Esophagus squamous epithelium (tissue), 5 donors: Measurements from ENCODE around the gene DNAH7. TPM values are rescaled to one million over a fixed set of nuclear protein-coding genes. Genes with fewer than 3 reads are reported as not detected.

Source experiments
- DNase-seq: peaks from one replicate; lab custom pipeline; 2025; lab: John Stamatoyannopoulos, UW
- H3K27ac ChIP-seq, 4 donors: fragments of 200-600 bp; sonication (generic); one replicate each; pipeline ENCODE4 v1.5.1; 2016 to 2019; ENCODE audit warnings: mild to moderate bottlenecking in 1 of 4
- H3K27me3 ChIP-seq, 4 donors: fragments of 200-600 bp; sonication (generic); 1 replicate in 3 of 4; 2 replicates in 1 of 4; pipeline versions ENCODE4 v1.5.1 to v1.6.0; 2017 to 2021; ENCODE audit warnings: antibody characterized with exemption in 1 of 4
- H3K36me3 ChIP-seq, 3 donors: fragments of 200-600 bp; sonication (generic); one replicate each; pipeline ENCODE4 v1.5.1; 2016 to 2019
- H3K4me1 ChIP-seq, 3 donors: fragments of 200-600 bp; sonication (generic); one replicate each; pipeline ENCODE4 v1.5.1; 2017 to 2019
- H3K4me3 ChIP-seq, 4 donors: fragments of 200-600 bp; sonication (generic); 1 replicate in 3 of 4; 2 replicates in 1 of 4; pipeline ENCODE4 v1.5.1; 2016 to 2019; ENCODE audit warnings: mild to moderate bottlenecking in 2 of 4, moderate library complexity in 1 of 4
- H3K9me3 ChIP-seq, 3 donors: fragments of 200-600 bp; sonication (generic); one replicate each; pipeline ENCODE4 v1.5.1; 2016 to 2019
- POLR2A ChIP-seq, 4 donors: fragments of 450-650 bp; IDR thresholded peaks; one replicate each; pipeline ENCODE4 v1.6.1; 2017; ENCODE audit warnings: antibody characterized with exemption in 4 of 4, mild to moderate bottlenecking in 4 of 4, moderate library complexity in 3 of 4
- WGBS, 2 donors: methylation state at CpG; one replicate each; pipeline ENCODE4 v1.1.5; 2018; 5-methylcytosine and 5-hydroxymethylcytosine counted together
- intact Hi-C: fragments of 100-400 bp; cut with DNase I; formaldehyde crosslinking; loops from one replicate; pipeline ENCODE4 v1.15.0; 2022
- total RNA-seq, 4 donors: library from RNA; depleted of rRNA; stranded (reverse); fragments of >200 nt; gene quantifications; one replicate each; pipeline ENCODE4 v1.1.0, GENCODE V29; 2016
- TF ChIP-seq, protein P1 (sequence below), 6 experiments: fragments of 450-650 bp in 4 of 6; fragments of 200-600 bp in 2 of 6; sonication (generic) in 2 of 6; IDR thresholded peaks; one replicate each; pipeline ENCODE4 v1.5.1; 2016 to 2019; ENCODE audit warnings: antibody characterized with exemption in 6 of 6, mild to moderate bottlenecking in 4 of 6, moderate library complexity in 4 of 6
- donor health status: DM: yes; HTN: yes; CAD: no.

Gene DNAH7
- total RNA-seq, 4 donors from 2014 or later, result 0.15 to 0.76 (median 0.28) TPM

DNA sequence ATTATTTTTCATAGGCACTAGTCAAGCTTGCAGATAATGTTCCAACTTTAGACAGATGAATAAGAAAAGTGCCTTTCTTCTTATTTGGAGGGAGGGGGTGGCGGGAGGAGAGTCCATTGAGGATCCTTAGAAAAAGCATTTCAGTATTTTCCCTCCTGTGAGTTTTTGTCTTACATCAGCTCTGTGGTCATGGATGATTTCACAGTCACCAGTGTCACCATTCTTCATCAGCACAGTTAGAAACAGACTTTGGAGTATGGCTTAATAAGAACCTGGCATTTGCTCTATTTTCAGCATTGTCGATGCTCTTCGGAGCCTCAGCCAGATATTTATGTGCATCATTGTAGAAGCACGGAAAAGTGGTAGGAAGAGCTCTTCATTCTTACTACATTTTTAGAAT lies 341.5 kb downstream of the DNAH7 start:
- WGBS, 2 donors, result 91 to 96% methylated on average over 4 of the region's 4 CpGs
- no peak for DNase-seq
- peaks cover 0 to 9% (median 0%) of the 10 kb centered on the region in 3 donors for H3K4me1 ChIP-seq
- H3K27me3 ChIP-seq, result no peaks in the 10 kb centered on the region
- no peak for TF ChIP-seq POLR2A (IDR thresholded peaks at IDR 0.05)
- TF ChIP-seq, protein P1, sequence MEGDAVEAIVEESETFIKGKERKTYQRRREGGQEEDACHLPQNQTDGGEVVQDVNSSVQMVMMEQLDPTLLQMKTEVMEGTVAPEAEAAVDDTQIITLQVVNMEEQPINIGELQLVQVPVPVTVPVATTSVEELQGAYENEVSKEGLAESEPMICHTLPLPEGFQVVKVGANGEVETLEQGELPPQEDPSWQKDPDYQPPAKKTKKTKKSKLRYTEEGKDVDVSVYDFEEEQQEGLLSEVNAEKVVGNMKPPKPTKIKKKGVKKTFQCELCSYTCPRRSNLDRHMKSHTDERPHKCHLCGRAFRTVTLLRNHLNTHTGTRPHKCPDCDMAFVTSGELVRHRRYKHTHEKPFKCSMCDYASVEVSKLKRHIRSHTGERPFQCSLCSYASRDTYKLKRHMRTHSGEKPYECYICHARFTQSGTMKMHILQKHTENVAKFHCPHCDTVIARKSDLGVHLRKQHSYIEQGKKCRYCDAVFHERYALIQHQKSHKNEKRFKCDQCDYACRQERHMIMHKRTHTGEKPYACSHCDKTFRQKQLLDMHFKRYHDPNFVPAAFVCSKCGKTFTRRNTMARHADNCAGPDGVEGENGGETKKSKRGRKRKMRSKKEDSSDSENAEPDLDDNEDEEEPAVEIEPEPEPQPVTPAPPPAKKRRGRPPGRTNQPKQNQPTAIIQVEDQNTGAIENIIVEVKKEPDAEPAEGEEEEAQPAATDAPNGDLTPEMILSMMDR (IDR thresholded peaks at IDR 0.05), result no peak
- intact Hi-C loops, result no loop called here
- no peaks in the 10 kb centered on the region for H3K9me3 ChIP-seq
- H3K36me3 ChIP-seq, result peaks cover 0 to 19% (median 0%) of the 10 kb centered on the region in 3 donors
- no peak overlapping the region for H3K27ac ChIP-seq
- no peak overlapping the region for H3K4me3 ChIP-seq

DNA sequence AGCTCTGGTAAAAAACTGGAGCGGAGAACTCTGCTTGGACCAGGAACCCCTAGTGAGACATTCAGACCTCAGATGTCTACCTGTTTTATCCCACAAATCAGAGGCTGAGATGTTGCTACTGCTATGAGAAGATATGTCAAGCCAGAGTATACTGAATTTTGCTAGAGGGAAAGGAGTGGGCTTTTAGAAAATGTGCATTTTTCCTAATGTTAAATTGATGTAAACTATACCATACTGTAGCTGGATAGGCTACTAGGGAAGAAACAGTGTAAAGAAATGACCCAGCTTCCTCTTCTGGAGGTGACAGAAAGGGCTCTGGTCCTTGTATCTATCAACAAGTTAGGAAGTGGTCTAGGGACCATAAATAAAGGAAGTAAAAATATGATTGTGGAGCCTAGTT lies 346.6 kb downstream of the DNAH7 start:
- H3K4me1 ChIP-seq, result no peaks in the 10 kb centered on the region
- no peaks in the 10 kb centered on the region for H3K27me3 ChIP-seq
- no peak overlapping the region for H3K27ac ChIP-seq
- 80 to 87% methylated on average over 1 of the region's 1 CpG for WGBS, 2 donors
- TF ChIP-seq POLR2A (IDR thresholded peaks at IDR 0.05), result no peak
- H3K36me3 ChIP-seq, result peaks cover 0 to 23% (median 0%) of the 10 kb centered on the region in 3 donors
- intact Hi-C loops, result no loop called here
- no peak for DNase-seq
- H3K4me3 ChIP-seq, result no peak overlapping the region
- H3K9me3 ChIP-seq, result no peaks in the 10 kb centered on the region

DNA sequence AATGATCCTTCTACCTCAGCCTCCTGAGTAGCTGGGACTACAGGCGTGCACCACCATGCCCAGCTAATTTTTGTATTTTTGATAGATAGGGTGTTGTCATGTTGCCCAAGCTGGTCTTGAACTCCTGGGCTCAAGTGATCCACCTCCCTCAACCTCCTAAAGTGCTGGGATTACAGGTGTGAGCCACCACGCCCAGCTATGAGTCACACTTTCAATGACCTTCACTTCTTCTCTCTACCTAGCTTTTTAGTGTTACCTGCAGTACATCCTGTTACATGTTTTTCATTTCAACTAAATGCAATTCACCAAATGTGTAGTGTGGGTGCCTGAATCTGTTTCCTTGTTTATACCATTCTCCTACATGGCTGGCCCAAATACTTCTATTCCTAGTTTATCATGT lies 347.6 kb downstream of the DNAH7 start:
- Histone ChIP-seq H3K27me3 (no peaks in the 10 kb centered on the region), H3K4me3 (no peak overlapping the region), H3K9me3 (no peaks in the 10 kb centered on the region), H3K27ac (no peak overlapping the region), H3K36me3 (peaks cover 0 to 32% (median 0%) of the 10 kb centered on the region in 3 donors), H3K4me1 (no peaks in the 10 kb centered on the region)
- WGBS, 2 donors, result 79 to 86% methylated on average over 2 of the region's 2 CpGs
- no peak for TF ChIP-seq POLR2A (IDR thresholded peaks at IDR 0.05)
- TF ChIP-seq, protein P1 (IDR thresholded peaks at IDR 0.05), result no peak
- no peak for DNase-seq
- intact Hi-C loops, result no loop called here

DNA sequence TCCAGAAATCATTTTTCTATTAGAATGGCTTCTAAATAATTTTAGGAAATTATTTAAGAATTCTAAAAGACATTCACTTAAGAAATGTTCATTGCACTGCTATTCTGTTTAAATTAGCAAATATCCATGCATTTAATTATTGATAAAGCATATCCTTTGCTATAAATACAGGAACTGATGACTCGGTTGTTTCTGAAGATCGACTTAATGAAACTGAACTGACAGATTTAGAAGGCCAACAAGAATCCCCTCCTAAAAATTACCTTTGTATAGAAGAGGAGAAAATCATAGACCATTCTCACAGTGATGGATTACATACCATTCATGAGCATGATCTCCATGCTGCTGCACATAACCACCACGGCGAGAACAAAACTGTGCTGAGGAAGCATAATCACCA lies 352.2 kb downstream of the DNAH7 start:
- TF ChIP-seq, protein P1 (IDR thresholded peaks at IDR 0.05), result no peak
- TF ChIP-seq POLR2A (IDR thresholded peaks at IDR 0.05), result no peak
- intact Hi-C loops, result no loop called here
- no peaks in the 10 kb centered on the region for H3K27me3 ChIP-seq
- DNase-seq, result no peak
- H3K27ac ChIP-seq, result no peak overlapping the region
- 94 to 97% methylated on average over 4 of the region's 4 CpGs for WGBS, 2 donors
- H3K4me1 ChIP-seq, result no peaks in the 10 kb centered on the region
- no peak overlapping the region for H3K4me3 ChIP-seq
- H3K36me3 ChIP-seq, result peaks cover 0 to 56% (median 0%) of the 10 kb centered on the region in 3 donors
- H3K9me3 ChIP-seq, result no peaks in the 10 kb centered on the region

DNA sequence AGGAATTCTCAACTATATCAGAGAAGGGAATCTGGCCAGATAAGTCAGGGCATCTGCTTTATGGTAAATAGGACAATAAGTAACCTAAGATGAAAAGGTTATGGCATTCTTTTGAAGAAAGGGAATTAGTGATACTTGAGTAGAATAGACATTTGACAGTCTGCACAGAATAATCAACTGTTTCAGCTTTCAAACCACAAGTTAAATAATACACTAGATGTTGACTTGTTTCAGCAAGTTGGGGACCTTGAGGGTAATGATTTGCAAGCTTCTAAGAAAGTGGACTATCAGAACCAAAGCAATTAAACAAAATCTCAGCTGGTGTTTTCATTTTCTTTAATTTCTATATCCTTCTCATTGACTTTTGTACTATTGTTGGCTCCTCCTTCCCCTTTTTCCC lies 357.2 kb downstream of the DNAH7 start:
- Histone ChIP-seq H3K27ac (no peak overlapping the region), H3K4me3 (no peak overlapping the region), H3K4me1 (no peaks in the 10 kb centered on the region), H3K9me3 (no peaks in the 10 kb centered on the region), H3K27me3 (no peaks in the 10 kb centered on the region), H3K36me3 (peaks cover 0 to 27% (median 0%) of the 10 kb centered on the region in 3 donors)
- intact Hi-C loops, result no loop called here
- no peak for DNase-seq
- no peak for TF ChIP-seq POLR2A (IDR thresholded peaks at IDR 0.05)
- TF ChIP-seq, protein P1 (IDR thresholded peaks at IDR 0.05), result no peak
